Measurements from ENCODE around the gene TNIP2. TPM values are rescaled to one million over a fixed set of nuclear protein-coding genes. Genes with fewer than 3 reads are reported as not detected.

The TNIP2 gene
- total and polyA plus RNA-seq, 5 donors from 2014 or later, result 43.9 to 87.7 (median 52.3) TPM

DNA sequence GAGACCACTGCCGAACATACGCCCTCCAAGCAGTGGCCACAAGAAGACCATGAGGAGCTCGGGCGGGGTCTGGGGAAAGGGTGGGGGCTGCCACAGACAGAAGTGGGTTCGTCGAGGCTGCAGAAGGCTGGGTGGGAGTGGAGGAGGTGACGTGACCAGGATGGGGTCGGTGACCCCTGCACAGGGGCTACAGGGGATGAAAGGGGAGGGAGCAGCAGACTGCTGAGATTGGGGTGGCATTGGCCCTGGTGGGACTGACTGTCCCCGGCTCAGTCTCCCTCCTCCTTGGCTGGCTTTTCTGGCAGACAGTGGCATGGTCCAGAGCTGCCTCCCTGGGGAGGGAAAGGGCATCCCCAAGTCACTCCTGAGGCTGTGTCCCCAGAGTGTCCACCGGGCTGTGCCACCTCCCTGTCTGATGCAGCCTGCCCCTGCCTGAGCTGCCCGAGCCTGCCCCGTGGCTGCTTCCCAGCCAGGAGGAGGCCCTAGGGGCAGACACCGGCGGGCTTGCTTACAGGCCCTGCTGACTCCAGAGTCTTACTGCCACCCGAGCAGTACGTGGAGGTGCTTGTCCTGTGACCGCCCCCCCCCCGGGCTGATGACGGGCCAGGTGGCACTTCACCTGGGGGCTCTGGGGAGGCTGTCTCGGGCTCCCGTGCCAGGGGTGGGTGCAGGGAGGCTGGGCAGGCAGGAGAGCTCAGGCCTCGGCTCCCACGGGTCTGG, 44.0 kb upstream of the TNIP2 start:
- H3K27ac ChIP-seq (ENCODE audit: insufficient read depth, low read length, poor library complexity, severe bottlenecking), result peak overlapping the region; percentile 81
- Mint-ChIP-seq H3K4me3 (peak overlapping the region; percentile 81 to 89 (median 86)), H3K4me1 (peaks cover 0 to 58% (median 24%) of the 10 kb centered on the region in 4 donors), H3K36me3 (no peaks in the 10 kb centered on the region), H3K27me3 (no peaks in the 10 kb centered on the region), H3K27ac (peak overlapping the region in 2 of 3 donors; percentile 32 to 93), H3K9me3 (peaks cover 0 to 2% (median 0%) of the 10 kb centered on the region in 7 donors)
- H3K27me3 ChIP-seq (ENCODE audit: control insufficient read depth, insufficient read depth, low read length), result no peaks in the 10 kb centered on the region
- no peaks in the 10 kb centered on the region for H3K36me3 ChIP-seq (ENCODE audit: control insufficient read depth, insufficient read depth, low read length)
- ATAC-seq (ENCODE audit: low read depth in 2 of 2), result no peak
- H3K9me3 ChIP-seq (ENCODE audit: control insufficient read depth in 2 of 2, low read length in 2 of 2), result no peaks in the 10 kb centered on the region
- no peak for DNase-seq
- H3K4me3 ChIP-seq (ENCODE audit: low read depth, low read length), result no peak overlapping the region
- H3K4me1 ChIP-seq (ENCODE audit: control insufficient read depth, insufficient read depth, low read length, poor library complexity, severe bottlenecking), result peaks cover 51% of the 10 kb centered on the region

DNA sequence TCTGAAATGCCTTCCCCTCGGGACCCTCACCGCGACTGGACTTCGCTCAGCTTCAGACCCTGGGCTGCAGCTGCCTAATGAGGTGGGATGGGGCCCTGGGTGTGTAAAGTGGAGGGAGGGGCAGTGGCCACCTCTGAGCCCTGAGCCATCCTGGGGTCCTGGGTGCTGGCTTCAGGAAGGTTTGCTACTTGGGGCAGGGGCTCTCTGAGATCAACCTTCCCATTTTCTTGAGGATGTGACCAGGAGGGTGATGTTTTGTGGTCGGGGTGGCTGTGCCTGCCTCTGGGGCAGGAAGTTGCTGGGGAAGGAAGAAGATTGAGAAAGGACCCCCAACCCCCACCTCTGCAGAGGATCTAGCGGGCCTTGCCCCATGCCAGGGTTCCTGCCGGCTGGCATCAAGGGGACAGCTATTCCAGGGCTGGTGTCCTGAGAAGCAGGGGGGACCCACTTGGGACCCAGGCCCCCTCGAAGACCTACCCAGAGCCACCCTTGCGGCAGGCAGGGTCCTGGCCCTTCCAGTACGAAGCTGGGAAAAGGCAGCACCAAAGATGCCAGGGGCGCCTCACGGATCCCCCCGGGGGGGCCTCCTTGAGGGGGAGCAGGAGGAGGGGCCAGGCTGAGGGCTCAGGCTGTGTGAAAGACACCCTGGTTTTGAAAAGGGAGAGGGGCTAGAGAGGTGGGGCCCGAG, 43.2 kb upstream of the TNIP2 start:
- Histone ChIP-seq H3K36me3 (ENCODE audit: control insufficient read depth, insufficient read depth, low read length) (no peaks in the 10 kb centered on the region), H3K4me1 (ENCODE audit: control insufficient read depth, insufficient read depth, low read length, poor library complexity, severe bottlenecking) (peaks cover 59% of the 10 kb centered on the region), H3K27me3 (ENCODE audit: control insufficient read depth, insufficient read depth, low read length) (no peaks in the 10 kb centered on the region), H3K4me3 (ENCODE audit: low read depth, low read length) (peak overlapping the region; percentile 13), H3K27ac (ENCODE audit: insufficient read depth, low read length, poor library complexity, severe bottlenecking) (peak overlapping the region; percentile 81), H3K9me3 (ENCODE audit: control insufficient read depth in 2 of 2, low read length in 2 of 2) (no peaks in the 10 kb centered on the region)
- Mint-ChIP-seq H3K36me3 (no peaks in the 10 kb centered on the region), H3K9me3 (peaks cover 0 to 2% (median 0%) of the 10 kb centered on the region in 7 donors), H3K4me1 (peaks cover 0 to 66% (median 29%) of the 10 kb centered on the region in 4 donors), H3K27me3 (no peaks in the 10 kb centered on the region), H3K27ac (peak overlapping the region; percentile 44 to 93 (median 69)), H3K4me3 (peak overlapping the region; percentile 81 to 89 (median 87))
- ATAC-seq (ENCODE audit: low read depth in 2 of 2), result no peak
- no peak for DNase-seq

DNA sequence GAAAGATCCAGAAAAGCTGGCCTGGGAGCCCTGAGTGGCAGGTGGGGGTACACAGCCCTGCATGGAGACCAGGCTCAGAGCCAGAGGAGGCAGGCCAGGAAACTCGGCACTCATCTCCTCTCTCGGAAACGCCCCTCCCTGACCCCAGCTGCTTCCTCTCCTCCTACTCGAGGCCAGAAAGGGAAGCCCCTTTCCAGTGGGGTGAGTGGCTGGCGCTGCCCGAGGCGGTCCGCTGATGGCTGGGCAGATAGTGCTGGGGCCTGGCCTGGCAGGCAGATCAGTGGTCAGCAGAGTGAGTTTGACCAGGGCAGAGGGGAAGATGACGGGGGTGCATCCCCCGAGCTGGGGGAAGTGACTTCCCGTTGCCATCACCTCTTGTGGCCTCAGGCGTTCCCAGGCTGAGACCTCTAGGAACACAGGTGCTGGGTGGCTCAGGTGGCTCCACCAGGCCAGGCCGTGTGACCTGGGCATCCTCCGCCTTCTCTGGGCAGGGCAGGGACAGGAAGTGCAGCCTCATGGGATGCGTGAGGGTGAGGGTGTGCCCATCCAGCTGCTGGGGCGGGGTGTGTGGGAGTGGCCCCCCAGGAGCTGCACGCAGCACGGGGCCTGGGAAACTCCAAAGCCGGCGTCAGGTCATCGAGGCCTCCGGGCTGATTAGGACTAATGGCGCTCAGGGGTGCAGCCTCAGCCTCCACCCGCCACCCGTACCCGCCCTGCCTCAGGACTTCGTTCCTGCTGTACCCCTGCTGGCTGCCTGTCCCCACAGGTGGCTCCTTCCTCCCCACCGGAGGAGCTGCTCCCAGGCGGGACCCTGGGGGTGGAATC, 42.5 kb upstream of the TNIP2 start:
- DNase-seq (peak; percentile 43 to 73 (median 49)), ATAC-seq (ENCODE audit: low read depth in 2 of 2) (peak; percentile 47 to 52)
- Histone ChIP-seq H3K4me3 (ENCODE audit: low read depth, low read length) (peak overlapping the region; percentile 41), H3K4me1 (ENCODE audit: control insufficient read depth, insufficient read depth, low read length, poor library complexity, severe bottlenecking) (peaks cover 67% of the 10 kb centered on the region), H3K27ac (ENCODE audit: insufficient read depth, low read length, poor library complexity, severe bottlenecking) (peak overlapping the region; percentile 81), H3K27me3 (ENCODE audit: control insufficient read depth, insufficient read depth, low read length) (no peaks in the 10 kb centered on the region), H3K9me3 (ENCODE audit: control insufficient read depth in 2 of 2, low read length in 2 of 2) (no peaks in the 10 kb centered on the region), H3K36me3 (ENCODE audit: control insufficient read depth, insufficient read depth, low read length) (no peaks in the 10 kb centered on the region)
- Mint-ChIP-seq H3K27me3 (no peaks in the 10 kb centered on the region), H3K9me3 (peaks cover 0 to 2% (median 0%) of the 10 kb centered on the region in 7 donors), H3K36me3 (no peaks in the 10 kb centered on the region), H3K4me1 (peaks cover 0 to 74% (median 29%) of the 10 kb centered on the region in 4 donors), H3K27ac (peak overlapping the region; percentile 91 to 96 (median 93)), H3K4me3 (peak overlapping the region; percentile 81 to 89 (median 85))

DNA sequence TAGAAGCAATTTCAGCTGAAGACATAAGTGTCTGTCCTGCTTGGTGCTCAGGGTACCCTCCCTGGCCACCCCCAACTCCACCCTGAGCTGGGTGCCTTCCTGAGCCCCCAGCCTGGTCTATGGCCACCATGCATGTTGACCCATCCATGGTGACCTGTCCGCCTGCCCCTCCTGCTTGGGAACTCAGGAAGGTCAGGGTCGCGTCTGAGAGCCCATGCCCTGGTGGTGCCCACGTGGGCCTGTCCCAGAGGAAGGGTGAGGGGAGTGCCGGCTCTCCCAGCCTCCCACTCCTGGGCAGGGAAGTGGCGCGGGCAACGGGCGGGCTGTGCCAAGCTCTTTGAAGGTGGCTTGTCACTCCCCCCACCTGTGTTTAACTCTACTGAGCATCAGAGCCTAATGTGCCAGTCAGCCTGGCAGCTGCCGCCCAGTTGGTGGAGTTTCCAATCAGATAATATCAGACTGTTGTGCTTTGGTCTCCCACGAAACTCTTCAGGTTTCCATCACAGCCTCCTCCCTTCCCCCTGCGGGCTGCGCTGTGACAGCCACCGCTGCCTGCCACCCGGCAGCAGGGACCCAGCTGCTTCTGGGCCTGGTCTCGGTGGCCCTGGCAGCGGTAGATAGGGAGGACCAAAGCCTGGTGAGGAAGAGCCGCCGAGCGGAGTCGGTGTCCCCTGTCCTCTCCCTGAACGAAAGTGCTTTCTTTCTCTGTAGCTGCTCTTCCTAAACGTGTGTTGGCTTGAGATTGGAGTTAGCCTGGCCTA, 41.6 kb upstream of the TNIP2 start:
- H3K4me3 ChIP-seq (ENCODE audit: low read depth, low read length), result peak overlapping the region; percentile 41
- ATAC-seq (ENCODE audit: low read depth in 2 of 2) (peak; percentile 24 to 33), DNase-seq (peak; percentile 36 to 80 (median 58))
- no peaks in the 10 kb centered on the region for H3K9me3 ChIP-seq (ENCODE audit: control insufficient read depth in 2 of 2, low read length in 2 of 2)
- Mint-ChIP-seq H3K36me3 (no peaks in the 10 kb centered on the region), H3K27me3 (no peaks in the 10 kb centered on the region), H3K4me3 (peak overlapping the region; percentile 81 to 89 (median 85)), H3K4me1 (peaks cover 0 to 75% (median 29%) of the 10 kb centered on the region in 4 donors), H3K9me3 (peaks cover 0 to 2% (median 0%) of the 10 kb centered on the region in 7 donors), H3K27ac (peak overlapping the region; percentile 91 to 96 (median 93))
- H3K4me1 ChIP-seq (ENCODE audit: control insufficient read depth, insufficient read depth, low read length, poor library complexity, severe bottlenecking), result peaks cover 70% of the 10 kb centered on the region
- no peaks in the 10 kb centered on the region for H3K36me3 ChIP-seq (ENCODE audit: control insufficient read depth, insufficient read depth, low read length)
- peak overlapping the region; percentile 81 for H3K27ac ChIP-seq (ENCODE audit: insufficient read depth, low read length, poor library complexity, severe bottlenecking)
- no peaks in the 10 kb centered on the region for H3K27me3 ChIP-seq (ENCODE audit: control insufficient read depth, insufficient read depth, low read length)

DNA sequence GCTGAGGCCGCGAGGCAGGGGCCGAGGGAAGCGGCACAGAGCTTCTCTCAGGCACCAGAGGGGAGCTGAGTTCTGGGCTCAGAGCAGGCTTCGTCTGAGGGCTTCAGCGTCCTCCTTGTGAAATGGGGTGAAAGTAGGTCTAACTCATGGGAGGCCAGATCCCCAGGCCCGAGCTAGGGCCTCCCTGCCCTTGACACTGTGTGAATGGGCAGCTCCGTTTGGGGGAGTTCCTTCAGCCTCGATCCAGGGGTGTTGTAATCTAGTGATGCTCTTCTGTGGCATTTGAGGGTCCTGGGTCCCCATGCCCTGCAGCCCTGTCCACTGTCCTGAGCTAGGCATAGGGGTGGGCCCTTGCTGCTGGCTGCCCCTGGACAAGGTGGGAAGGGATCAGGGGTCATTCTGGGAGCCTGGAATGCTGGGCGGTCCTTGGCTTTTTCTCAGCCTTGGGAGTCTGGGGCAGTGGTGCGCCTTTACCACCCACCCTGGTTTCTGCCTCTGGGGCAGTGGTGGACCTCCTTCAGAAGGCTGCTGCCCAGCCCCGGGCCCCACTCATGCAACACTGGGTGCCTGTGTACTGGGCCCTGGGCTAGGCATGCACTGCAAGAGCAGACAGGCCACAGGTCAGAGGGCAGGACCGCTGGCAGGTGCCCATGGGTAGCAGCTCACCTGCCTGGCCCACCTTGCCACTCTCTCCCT, 40.9 kb upstream of the TNIP2 start:
- H3K9me3 ChIP-seq (ENCODE audit: control insufficient read depth in 2 of 2, low read length in 2 of 2), result no peaks in the 10 kb centered on the region
- H3K27ac ChIP-seq (ENCODE audit: insufficient read depth, low read length, poor library complexity, severe bottlenecking), result peak overlapping the region; percentile 81
- peak overlapping the region in 1 of 3 donors; percentile 91 for H3K27ac Mint-ChIP-seq
- ATAC-seq (ENCODE audit: low read depth in 2 of 2), result no peak
- peak overlapping the region in 1 of 4 donors; percentile 86 for H3K4me3 Mint-ChIP-seq
- DNase-seq, result no peak
- no peaks in the 10 kb centered on the region for H3K36me3 ChIP-seq (ENCODE audit: control insufficient read depth, insufficient read depth, low read length)
- H3K27me3 ChIP-seq (ENCODE audit: control insufficient read depth, insufficient read depth, low read length), result no peaks in the 10 kb centered on the region
- no peaks in the 10 kb centered on the region for H3K36me3 Mint-ChIP-seq
- no peak overlapping the region for H3K4me3 ChIP-seq (ENCODE audit: low read depth, low read length)
- H3K4me1 ChIP-seq (ENCODE audit: control insufficient read depth, insufficient read depth, low read length, poor library complexity, severe bottlenecking), result peaks cover 70% of the 10 kb centered on the region
- H3K9me3 Mint-ChIP-seq, result peaks cover 0 to 2% (median 0%) of the 10 kb centered on the region in 7 donors
- H3K27me3 Mint-ChIP-seq, result no peaks in the 10 kb centered on the region
- H3K4me1 Mint-ChIP-seq, result peaks cover 0 to 79% (median 29%) of the 10 kb centered on the region in 4 donors

DNA sequence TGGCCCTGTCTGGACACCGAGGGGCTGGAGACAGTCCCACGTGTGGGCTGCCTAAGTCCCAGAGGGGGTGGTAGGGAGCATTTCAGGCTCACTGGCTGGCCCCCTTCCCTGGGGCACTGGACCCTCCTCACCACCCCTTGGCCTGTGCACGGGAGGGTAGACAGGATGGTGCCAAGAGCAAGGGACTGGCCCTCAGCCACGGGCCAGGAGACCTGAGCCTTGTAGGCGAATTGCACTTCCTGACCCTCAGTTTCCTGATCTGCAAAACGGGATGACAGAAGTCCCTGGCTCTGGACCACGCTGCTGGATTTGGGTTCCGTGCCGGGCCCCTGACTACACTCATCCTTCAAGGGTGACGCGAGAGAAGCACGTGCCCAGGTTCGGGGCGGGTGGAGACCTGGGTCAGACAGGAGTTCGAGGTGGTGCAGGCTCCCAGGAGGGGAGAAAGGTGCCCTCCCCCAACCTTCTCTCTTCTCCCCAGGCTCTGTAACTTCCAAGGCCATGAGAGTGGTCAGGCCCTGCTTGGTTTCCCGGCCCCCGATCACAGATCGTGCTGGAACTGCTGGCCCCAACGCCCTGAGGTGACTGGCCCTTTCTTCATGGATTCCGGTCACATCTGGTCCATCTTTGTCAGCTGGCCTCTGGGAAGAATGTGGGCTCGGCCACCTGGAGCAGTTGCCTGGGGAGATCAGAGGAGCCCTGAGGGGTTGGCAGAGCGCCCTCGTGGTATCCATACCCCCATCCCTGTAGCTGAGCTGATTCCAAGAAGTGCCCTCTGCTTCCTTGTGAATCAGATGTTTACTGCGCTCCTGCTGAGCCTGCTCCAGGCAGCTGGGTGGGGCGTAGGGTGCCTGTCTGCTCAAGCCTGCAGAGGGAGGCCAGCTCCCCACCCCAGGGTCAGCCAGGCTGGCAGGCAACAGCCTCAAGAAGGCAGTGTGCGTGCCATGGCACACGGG, 40.0 kb upstream of the TNIP2 start:
- Histone ChIP-seq H3K9me3 (ENCODE audit: control insufficient read depth in 2 of 2, low read length in 2 of 2) (no peaks in the 10 kb centered on the region), H3K27me3 (ENCODE audit: control insufficient read depth, insufficient read depth, low read length) (no peaks in the 10 kb centered on the region), H3K36me3 (ENCODE audit: control insufficient read depth, insufficient read depth, low read length) (no peaks in the 10 kb centered on the region), H3K27ac (ENCODE audit: insufficient read depth, low read length, poor library complexity, severe bottlenecking) (no peak overlapping the region), H3K4me1 (ENCODE audit: control insufficient read depth, insufficient read depth, low read length, poor library complexity, severe bottlenecking) (peaks cover 63% of the 10 kb centered on the region), H3K4me3 (ENCODE audit: low read depth, low read length) (no peak overlapping the region)
- Mint-ChIP-seq H3K27ac (no peak overlapping the region), H3K27me3 (no peaks in the 10 kb centered on the region), H3K4me1 (peaks cover 0 to 72% (median 27%) of the 10 kb centered on the region in 4 donors), H3K36me3 (no peaks in the 10 kb centered on the region), H3K9me3 (peaks cover 0 to 2% (median 0%) of the 10 kb centered on the region in 7 donors), H3K4me3 (peak overlapping the region in 2 of 4 donors; percentile 15 to 86)
- DNase-seq (no peak), ATAC-seq (ENCODE audit: low read depth in 2 of 2) (no peak)
